Stimulated activated naive CD4-positive, alpha-beta T cell (primary cell): ENCODE measurements around the gene MED16.
"Not testable (repeated sequence)": the region's sequence is repeated elsewhere in the genome, so short reads cannot be mapped to it uniquely, and the experiment has no call there.

Experiments
- DNase-seq, 6 experiments: peaks; one replicate each; lab custom pipeline; 2025; lab: John Stamatoyannopoulos, UW

MED16 gene

DNA sequence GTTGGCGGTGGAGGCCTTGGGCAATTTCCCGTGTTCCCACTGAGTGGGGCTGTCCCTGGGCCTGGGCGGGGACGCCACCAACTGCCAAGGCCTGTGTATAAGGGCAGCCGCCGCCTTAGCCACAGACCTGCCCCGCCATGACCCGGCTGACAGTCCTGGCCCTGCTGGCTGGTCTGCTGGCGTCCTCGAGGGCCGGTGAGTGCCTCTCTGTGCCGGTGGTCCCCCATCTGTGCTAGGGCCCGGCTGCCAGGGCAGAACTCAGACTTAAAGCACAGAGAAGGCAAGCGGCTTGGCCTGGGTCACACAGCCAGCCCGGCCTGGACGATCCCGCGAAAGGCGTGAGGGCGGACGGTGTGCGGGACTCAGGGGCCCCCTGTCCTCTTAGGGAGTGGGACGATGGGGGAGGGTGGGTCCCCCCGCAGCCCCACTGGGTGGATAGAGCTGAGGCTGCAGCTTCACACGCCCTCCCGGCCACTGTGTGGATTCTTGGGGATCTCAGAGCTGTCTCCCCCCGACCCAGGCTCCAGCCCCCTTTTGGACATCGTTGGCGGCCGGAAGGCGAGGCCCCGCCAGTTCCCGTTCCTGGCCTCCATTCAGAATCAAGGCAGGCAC lies 65.2 kb downstream of the MED16 start, which contains the start of gene AZU1:
Gene AZU1 (plus strand): TSS at position 128 of the 612 bp plus-strand sequence. CDS start 10 bp downstream, at position 138.
- no peak for DNase-seq

GRCh38 chr19:827314-827709 lies 65.7 kb downstream of the MED16 start:
- no peak for DNase-seq

GRCh38 chr19:825897-826644 lies 66.9 kb downstream of the MED16 start:
- no peak for DNase-seq

- no peak for DNase-seq
These were observed 68.1 kb downstream of the MED16 start for GRCh38 chr19:824885-825284.

DNA sequence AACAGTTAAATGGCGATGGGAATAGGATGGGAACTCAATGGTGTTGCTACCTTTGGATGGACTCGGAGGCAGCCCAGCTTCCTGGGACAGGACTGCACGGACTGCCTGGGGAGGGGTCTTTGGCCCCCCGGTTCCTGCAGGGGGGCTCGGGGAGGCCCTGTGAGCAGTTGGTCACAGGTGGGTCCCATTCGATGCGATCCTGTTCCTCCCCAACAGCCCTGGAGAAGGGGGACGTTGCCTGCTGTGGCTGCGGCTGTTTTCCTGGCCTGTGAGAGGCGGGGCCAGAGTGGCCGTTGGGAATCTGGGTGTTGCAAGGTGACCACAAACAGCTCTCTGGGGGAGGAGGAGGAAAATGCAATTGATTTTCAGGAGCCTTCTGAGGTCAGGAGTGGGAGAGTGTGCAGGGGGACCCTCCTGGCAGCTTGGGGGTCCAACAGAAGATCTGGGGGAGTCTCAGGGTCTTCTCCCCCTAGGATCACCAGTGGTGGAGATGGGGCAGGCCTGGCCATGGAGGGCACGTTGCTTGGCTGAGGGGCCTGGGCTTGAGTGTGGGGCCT lies 69.3 kb downstream of the MED16 start:
- DNase-seq, result no peak

- DNase-seq, result no peak
These were observed 71.0 kb downstream of the MED16 start, which contains the start of gene PLPPR3 for GRCh38 chr19:821825-822503. Gene PLPPR3 (minus strand): TSS chr19:821955. CDS start chr19:821559, 396 bp downstream.

GRCh38 chr19:821231-821824 lies 71.7 kb downstream of the MED16 start:
- DNase-seq, result no peak

GRCh38 chr19:820212-820611 lies 72.8 kb downstream of the MED16 start:
- DNase-seq, result not testable (repeated sequence)
